ENCODE data around the gene ZBTB25.
A peak's percentile ranks its signal among the peaks of the same experiment; 100 is the strongest.

ZBTB25 gene

GRCh38 chr14:64474698-64475097 lies 28.9 kb downstream of the ZBTB25 start:
- no peak for DNase-seq

- DNase-seq, result peak; percentile 26
Measured at GRCh38 chr14:64474041-64474440, 29.6 kb downstream of the ZBTB25 start.

- no peak for DNase-seq
Measured at GRCh38 chr14:64468451-64468850, 35.2 kb downstream of the ZBTB25 start.

GRCh38 chr14:64467566-64467965 lies 36.1 kb downstream of the ZBTB25 start:
- peak; percentile 34 for DNase-seq

- no peak for DNase-seq
Measured at GRCh38 chr14:64467101-64467500, 36.5 kb downstream of the ZBTB25 start.

- no peak for DNase-seq
Measured at GRCh38 chr14:64465831-64466554, 37.6 kb downstream of the ZBTB25 start.

GRCh38 chr14:64465191-64465822 lies 38.3 kb downstream of the ZBTB25 start, which contains the start of gene AKAP5:
Gene AKAP5, plus strand, starts transcription at chr14:64465499. Its CDS starts 2,896 bp downstream, at chr14:64468395.
- peak; percentile 65 for DNase-seq

GRCh38 chr14:64464651-64465050 lies 39.0 kb downstream of the ZBTB25 start:
- DNase-seq, result no peak

- no peak for DNase-seq
Measured at GRCh38 chr14:64463873-64464272, 39.8 kb downstream of the ZBTB25 start.

- DNase-seq, result no peak
Measured at GRCh38 chr14:64463195-64463594, 40.4 kb downstream of the ZBTB25 start.

GRCh38 chr14:64461221-64461620 lies 42.4 kb downstream of the ZBTB25 start:
- no peak for DNase-seq

GRCh38 chr14:64459405-64460136 lies 44.1 kb downstream of the ZBTB25 start:
- DNase-seq, result no peak

GRCh38 chr14:64454671-64455070 lies 49.0 kb downstream of the ZBTB25 start:
- no peak for DNase-seq

- DNase-seq, result no peak
Measured at GRCh38 chr14:64450255-64450654, 53.4 kb downstream of the ZBTB25 start.

GRCh38 chr14:64447876-64448670 lies 55.6 kb downstream of the ZBTB25 start:
- DNase-seq, result no peak

GRCh38 chr14:64444984-64445845 lies 58.4 kb downstream of the ZBTB25 start:
- DNase-seq, result peak; percentile 81

GRCh38 chr14:64444140-64444539 lies 59.5 kb downstream of the ZBTB25 start:
- DNase-seq, result no peak

GRCh38 chr14:64442300-64442988 lies 61.2 kb downstream of the ZBTB25 start:
- DNase-seq, result no peak

- no peak for DNase-seq
Measured at GRCh38 chr14:64440494-64440893, 63.1 kb downstream of the ZBTB25 start.

GRCh38 chr14:64439141-64439540 lies 64.5 kb downstream of the ZBTB25 start:
- DNase-seq, result no peak

GRCh38 chr14:64438181-64438841 lies 65.3 kb downstream of the ZBTB25 start:
- peak; percentile 32 for DNase-seq
